Activated CD4-positive, CD25-positive, alpha-beta regulatory T cell treated with anti-CD3 and anti-CD28 coated beads, Interleukin-2, amount 50 U/mL, for 72 hours (primary cell): ENCODE results near the gene YDJC.
"Not testable (repeated sequence)": the region's sequence is repeated elsewhere in the genome, so short reads cannot be mapped to it uniquely, and the experiment has no call there.

Experiments used
- DNase-seq: peaks from one replicate; pipeline ENCODE4 v3.0.0; 2021

Gene YDJC

DNA sequence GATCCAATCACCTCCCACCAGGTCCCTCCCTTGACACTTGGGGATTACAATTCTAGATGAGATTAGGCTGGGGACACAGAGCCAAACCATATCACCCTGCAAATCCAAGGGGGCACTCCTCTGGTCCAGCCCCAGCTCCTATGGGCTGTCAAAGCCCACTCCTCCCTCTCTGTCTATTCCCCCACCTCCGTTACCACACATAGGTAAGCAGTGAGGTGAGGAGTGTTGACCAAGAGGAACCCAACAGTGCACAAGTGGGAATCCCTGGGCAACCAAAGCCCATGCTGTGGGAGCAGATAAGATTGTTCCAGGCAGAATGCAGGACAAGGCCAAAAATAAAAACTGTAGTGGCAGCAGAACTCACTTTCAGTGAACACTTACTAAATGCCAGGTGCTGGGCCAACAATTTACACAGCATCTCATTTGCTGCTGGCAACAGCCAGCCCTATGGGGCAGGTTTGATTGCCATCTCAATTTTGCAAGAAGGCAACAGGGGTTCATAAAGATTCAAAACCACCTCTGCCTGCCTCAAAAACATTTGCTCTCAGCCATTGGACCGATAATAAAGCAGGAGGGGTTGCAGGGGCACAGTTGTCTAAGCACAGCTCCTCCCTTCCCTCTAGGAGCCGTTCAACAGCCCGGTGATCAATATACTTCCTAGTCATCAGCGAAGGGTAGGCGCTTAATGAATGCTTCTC lies 21.1 kb upstream of the YDJC start:
- no peak for DNase-seq

DNA sequence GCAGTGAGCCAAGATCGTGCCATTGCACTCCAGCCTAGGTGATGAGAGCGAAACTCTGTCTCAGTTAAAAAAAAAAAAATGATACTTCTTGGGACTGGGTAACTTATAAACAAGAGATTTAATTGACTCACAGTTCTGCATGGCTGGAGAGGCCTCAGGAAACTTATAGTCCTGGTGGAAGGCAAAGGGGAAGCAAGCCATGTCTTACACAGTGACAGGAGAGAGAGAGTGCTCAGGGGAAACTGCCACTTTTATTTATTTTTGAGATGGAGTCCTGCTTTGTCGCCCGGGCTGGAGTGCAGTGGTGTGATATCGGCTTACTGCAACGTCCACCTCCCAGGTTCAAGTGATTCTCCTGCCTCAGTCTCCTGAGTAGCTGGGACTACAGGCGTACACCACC lies 20.5 kb upstream of the YDJC start:
- no peak for DNase-seq

DNA sequence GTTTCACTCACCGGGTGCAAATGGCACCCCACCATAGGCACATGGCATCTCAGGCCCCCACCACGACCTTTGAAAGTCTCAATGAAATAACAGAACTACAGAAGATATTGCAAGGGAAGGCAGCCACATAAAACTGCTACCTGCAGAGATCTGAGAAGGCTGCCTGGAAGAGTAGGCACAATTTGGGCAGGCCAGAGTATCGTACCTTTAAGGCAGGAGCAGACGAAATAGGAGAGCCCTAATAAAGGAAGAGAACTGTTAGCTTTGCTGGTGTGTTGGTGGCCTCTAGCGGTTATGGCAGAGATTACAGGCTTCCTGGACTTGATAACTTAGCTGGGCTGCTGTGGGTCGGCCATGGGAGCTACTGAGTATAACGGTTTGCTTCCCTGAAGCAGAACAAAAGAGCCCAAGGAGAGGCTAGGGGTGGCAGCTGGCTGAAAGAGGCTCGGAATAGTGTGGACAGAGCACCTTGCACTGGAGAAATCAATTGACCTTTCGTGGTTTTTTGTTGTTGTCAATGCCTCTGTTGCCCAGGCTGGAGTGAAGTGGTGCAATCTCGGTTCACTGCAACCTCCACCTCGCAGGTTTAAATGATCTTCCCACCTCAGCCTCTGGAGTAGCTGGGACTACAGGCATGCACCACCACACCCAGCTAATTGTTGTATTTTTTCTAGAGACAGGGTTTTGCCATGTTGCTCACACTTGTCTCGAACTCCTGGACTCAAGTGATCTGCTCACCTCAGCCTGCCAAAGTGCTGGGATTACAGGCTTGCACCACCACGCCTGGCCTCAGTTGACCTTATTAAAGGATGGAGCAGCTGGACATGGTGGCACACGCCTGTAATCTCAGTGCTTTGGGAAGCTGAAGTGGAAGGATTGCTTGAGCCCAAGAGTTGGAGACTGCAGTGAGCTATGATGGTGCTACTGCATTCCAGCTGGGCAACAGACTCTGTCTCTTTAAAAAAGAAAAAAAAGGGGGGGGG lies 17.1 kb upstream of the YDJC start:
- DNase-seq = peak; percentile 64

DNA sequence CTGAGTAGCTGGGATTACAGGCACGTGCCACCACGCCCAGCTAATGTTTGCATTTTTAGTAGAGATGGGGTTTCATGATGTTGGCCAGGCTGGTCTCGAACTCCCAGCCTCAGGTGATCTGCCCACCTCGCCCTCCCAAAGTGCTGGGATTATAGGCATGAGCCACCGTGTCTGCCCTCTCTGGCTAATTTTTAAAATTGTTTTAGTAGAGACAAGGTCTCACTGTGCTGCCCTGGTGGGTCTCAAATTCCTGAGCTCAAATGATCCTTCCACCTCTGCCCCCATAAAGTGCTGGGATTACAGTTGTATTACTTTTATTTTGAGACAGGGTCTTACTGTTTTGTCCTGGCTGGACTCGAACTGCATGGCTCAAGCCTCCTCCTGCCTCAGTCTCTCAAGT lies 15.7 kb upstream of the YDJC start:
- DNase-seq = not testable (repeated sequence)

DNA sequence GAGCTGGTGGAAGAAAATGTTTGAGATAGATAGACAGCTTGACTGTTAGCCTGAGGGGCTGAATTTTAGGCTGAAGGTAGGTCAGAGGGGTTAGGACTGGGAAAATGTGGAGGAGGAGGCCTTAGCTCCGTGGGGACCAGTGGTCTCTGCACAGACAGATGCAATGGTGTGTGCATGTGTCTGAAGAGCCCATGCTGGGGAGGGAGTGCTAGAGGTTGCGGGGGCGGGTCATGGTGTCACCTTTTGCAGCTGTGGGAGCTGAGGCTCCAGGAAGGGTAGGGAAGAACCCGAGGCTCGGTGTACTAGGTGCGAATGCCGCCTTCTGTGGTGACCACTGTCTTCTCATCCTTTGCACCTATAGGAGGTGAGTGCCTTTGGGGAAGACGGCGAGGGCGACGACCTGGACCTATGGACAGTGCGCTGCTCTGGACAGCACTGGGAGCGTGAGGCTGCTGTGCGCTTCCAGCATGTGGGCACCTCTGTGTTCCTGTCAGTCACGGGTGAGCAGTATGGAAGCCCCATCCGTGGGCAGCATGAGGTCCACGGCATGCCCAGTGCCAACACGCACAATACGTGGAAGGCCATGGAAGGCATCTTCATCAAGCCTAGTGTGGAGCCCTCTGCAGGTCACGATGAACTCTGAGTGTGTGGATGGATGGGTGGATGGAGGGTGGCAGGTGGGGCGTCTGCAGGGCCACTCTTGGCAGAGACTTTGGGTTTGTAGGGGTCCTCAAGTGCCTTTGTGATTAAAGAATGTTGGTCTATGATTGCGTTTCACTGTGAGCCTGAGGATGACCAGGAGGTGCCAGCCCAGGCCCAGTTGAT lies 13.9 kb upstream of the YDJC start:
- no peak for DNase-seq

GRCh38 chr22:21642584-21643448 lies 13.0 kb upstream of the YDJC start:
- DNase-seq = peak; percentile 54

DNA sequence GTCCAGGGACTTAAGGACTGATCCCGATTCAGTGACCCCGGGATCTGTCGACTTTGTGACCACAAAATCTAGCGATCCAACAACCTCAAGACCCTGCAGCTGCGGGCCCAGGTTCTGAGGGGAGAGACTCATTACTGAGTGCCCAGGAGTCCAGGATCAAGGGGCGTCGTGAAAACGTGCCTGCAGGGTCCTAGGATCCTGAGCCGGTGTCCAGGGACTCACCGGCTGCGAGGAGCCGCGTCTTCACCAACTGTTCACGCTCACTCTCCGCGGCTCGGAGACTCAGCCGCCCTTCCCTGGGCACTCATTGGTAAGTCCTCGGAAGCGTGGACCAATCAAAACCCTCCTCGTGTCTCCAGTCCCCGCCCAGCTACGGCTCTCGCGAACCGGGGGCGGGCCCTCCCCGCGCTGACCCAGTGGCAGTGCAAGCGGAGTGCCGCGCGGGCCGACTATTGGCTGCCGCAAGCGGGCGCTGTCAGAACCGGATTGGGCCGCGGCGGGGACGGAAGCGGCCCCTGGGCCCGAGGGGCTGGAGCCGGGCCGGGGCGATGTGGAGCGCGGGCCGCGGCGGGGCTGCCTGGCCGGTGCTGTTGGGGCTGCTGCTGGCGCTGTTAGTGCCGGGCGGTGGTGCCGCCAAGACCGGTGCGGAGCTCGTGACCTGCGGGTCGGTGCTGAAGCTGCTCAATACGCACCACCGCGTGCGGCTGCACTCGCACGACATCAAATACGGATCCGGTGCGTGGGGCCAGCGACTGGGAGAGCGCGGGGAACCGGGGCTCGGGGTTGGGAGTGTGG lies 12.2 kb upstream of the YDJC start, which contains the start of gene SDF2L1:
TSS of gene SDF2L1 (plus strand) at position 514 of the 795 bp plus-strand sequence. CDS start at position 549, 35 bp downstream.
- DNase-seq = peak; percentile 98

DNA sequence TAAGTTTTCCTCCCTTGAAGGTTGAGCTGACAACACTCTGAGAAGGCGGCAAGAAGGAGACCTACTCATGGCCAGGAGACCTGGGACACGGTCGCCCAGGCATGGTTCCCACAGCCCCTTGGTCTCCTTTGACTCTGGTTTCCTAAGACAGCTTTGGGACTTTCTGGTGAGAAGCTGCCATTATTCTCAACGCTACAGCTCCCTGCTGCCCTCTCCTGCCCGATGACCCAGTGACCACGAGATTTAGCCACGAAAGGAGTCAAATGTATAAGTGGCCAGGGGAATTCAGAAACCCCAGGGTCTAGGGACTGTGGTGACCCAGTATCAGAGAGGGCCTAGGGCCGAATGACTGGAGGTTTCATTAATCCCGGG lies 11.6 kb upstream of the YDJC start:
- no peak for DNase-seq

GRCh38 chr22:21640810-21641209 lies 11.0 kb upstream of the YDJC start:
- DNase-seq = no peak

GRCh38 chr22:21639359-21639758 lies 9.5 kb upstream of the YDJC start:
- no peak for DNase-seq

- not testable (repeated sequence) for DNase-seq
Measured at GRCh38 chr22:21637450-21637849, 7.6 kb upstream of the YDJC start.

DNA sequence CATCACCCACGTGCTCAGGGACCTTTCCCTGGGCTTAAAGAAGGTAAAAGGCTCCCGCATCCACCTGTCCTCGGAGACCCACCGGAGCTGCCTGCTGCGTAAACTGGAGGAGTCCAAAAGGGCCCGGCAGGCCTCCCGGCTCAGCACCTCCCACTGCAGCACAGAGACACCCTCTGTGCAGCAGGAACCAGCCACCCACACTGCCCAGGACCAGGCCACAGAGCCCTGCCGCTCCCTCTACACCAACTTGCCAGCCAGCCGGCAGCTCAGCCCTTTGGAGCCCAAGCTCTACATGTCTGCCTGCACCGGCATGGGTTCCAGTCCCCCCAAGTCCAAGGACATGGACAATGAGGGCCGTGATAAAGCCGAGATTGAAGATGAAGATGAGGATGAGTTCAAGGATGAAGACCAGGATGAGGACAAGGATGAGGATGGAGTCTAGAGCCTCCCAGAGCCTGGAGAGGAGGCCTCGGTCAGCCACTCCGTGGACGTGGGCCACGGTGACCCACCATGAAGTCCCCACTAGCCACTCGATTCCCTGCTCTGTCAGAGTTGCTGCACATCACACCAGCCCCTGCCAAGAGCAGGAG lies 6.9 kb upstream of the YDJC start:
- no peak for DNase-seq

GRCh38 chr22:21635771-21636510 lies 6.1 kb upstream of the YDJC start:
- DNase-seq = no peak

DNA sequence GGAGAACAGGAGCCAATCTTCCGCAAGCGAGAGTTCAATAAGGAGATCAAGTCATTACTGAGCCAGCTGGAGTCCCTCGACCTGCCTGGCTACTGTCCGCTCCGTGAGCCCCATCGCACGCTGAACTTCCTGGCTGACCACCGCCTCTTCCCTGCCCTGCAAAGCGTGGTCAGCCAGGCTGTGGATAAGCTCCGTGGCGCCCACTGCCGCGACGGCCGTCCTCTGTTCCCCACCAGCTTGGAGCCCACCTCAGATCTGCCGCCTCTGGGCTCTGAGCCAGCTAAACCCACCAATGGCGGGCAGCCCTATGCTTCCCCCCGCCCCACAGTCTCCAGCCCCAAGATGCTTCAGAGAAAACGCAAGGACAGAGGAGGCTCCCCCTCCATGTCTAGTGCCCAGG lies 5.0 kb upstream of the YDJC start:
- no peak for DNase-seq

DNA sequence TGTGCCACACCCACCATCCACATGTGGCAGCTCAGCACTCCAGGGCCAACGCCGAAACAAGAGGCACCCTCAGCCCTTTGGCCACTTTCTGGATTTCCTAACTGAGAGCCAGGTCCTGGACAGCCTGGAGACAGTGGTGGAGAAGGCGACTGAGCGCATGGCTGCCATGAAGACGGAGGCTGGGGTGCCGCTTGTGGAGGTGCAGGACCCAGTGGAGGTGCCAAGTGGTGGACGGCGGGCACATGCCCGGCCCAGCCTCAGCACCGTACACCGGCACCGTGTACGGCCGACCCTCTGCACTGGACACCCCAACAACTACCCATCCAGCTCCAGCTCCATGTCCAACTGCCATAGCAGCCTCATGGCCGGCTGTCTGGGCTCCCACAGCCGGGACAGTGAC lies 4.3 kb upstream of the YDJC start:
- DNase-seq = no peak

GRCh38 chr22:21633481-21633880 lies 3.7 kb upstream of the YDJC start:
- no peak for DNase-seq

DNA sequence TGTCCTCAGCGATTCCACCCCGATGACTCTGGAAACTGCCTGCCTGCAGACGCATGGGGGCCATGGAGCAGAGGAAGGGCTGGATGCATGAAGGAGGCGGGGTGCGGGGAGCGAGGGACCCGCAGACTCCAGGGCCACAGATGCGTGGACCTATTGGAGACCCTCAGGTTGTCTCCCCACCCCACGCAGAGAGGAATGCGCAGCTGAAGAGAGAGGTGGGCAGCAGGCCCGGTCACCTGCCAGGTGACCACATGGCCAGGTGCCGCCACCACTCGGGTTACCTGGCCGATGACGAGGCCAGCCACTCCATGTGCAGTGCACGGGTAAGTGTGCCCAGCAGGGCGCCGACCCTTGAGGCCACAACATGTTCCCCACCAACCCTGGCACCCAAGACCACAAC lies 3.1 kb upstream of the YDJC start:
- DNase-seq = no peak

GRCh38 chr22:21632237-21632895 lies 2.5 kb upstream of the YDJC start, which contains the start of gene CCDC116:
Gene CCDC116 (plus strand): TSS chr22:21632760. CDS start chr22:21633182, 422 bp downstream.
- peak; percentile 62 for DNase-seq

GRCh38 chr22:21631025-21631424 lies 1.2 kb upstream of the YDJC start:
- DNase-seq = no peak
